Kidney (tissue), 22 donors: ENCODE data around the gene COX5B. TPM values are rescaled to one million over a fixed set of nuclear protein-coding genes. Genes with fewer than 3 reads are reported as not detected.
"Not testable (repeated sequence)": the region's sequence is repeated elsewhere in the genome, so short reads cannot be mapped to it uniquely, and the experiment has no call there.

Experiments used
- DNase-seq, 5 donors: peaks; one replicate each; pipeline ENCODE4 v3.0.0-alpha.2; 2013 to 2020
- FAIRE-seq: peaks from 2 replicates; lab custom pipeline; 2012; peaks lifted over from hg19 to GRCh38; lab: Jason Lieb, UNC
- H3K27ac ChIP-seq, 2 donors: one replicate each; pipeline ENCODE4 v1.7.0; 2013; ENCODE audit warnings: low read depth in 2 of 2, low read length in 2 of 2, inconsistent platforms in 1 of 2
- H3K27me3 ChIP-seq: one replicate; pipeline ENCODE4 v1.7.1; 2013; ENCODE audit warnings: low read length, inconsistent platforms; ENCODE audit not compliant: control insufficient read depth, insufficient read depth
- H3K36me3 ChIP-seq, 3 donors: one replicate each; pipeline versions ENCODE4 v1.7.0 to v1.7.1; 2013; ENCODE audit warnings: low read length in 3 of 3, control low read depth in 1 of 3, inconsistent platforms in 1 of 3; ENCODE audit not compliant: insufficient read depth in 3 of 3, control insufficient read depth in 2 of 3
- H3K4me1 ChIP-seq, 3 donors: one replicate each; pipeline versions ENCODE4 v1.7.0 to v1.7.1; 2013; ENCODE audit warnings: low read length in 3 of 3, inconsistent platforms in 1 of 3, low read depth in 1 of 3; ENCODE audit not compliant: control insufficient read depth in 2 of 3, insufficient read depth in 2 of 3
- H3K4me3 ChIP-seq, 3 donors: one replicate each; pipeline versions ENCODE4 v1.7.0 to v1.8.1; 2013; ENCODE audit warnings: low read length in 3 of 3, control low read depth in 1 of 3, inconsistent platforms in 1 of 3
- H3K9ac ChIP-seq, 3 donors: one replicate each; pipeline versions ENCODE4 v1.7.0 to v1.7.1; 2013; ENCODE audit warnings: low read length in 3 of 3, control low read depth in 1 of 3, inconsistent platforms in 1 of 3
- H3K9me3 ChIP-seq, 3 donors: one replicate each; pipeline versions ENCODE4 v1.7.0 to v1.7.1; 2013; ENCODE audit warnings: low read length in 3 of 3, control low read depth in 1 of 3, inconsistent platforms in 1 of 3; ENCODE audit not compliant: control insufficient read depth in 2 of 3, insufficient read depth in 1 of 3
- intact Hi-C: fragments of 100-400 bp; cut with DNase I; formaldehyde crosslinking; loops from one replicate; pipeline ENCODE4 v1.11.1; 2022
- long read RNA-seq, 10 donors: library from polyadenylated mRNA in 1 of 10; unstranded in 1 of 10; transcript quantifications; one replicate each; pipeline ENCODE4 v2.0.0 and lab custom pipeline, GENCODE V29; 2021 to 2026
- polyA plus RNA-seq: library from polyadenylated mRNA; stranded (reverse); fragments of 350-450 nt; fragmentation: Illumina TruSeq; extraction: RNeasy Lipid Tissue Mini Kit (QIAGEN cat#74804); gene quantifications from one replicate; pipeline ENCODE4 v1.2.3, GENCODE V29; 2014; ENCODE audit warnings: low read depth, low replicate concordance; ENCODE audit not compliant: insufficient read depth
- total RNA-seq: library from RNA; stranded (reverse); fragmentation: NEBNext Ultra II Directional; extraction: Animal tissue kit (Norgen Biotek cat#: 25700); gene quantifications from one replicate; pipeline ENCODE4 v1.2.1, GENCODE V29; 2021
- TF ChIP-seq, protein P1 (sequence below): IDR thresholded peaks from 3 replicates; pipeline ENCODE4 v1.5.1; 2012; ENCODE audit warnings: mild to moderate bottlenecking, moderate library complexity, borderline replicate concordance; ENCODE audit not compliant: insufficient read depth; ENCODE audit errors: extremely low read depth
- donor health status: control.
- donor health status: control.
- donor health status: control.
- donor health status: control.
- donor health status: control.
- donor health status: DM: yes; HTN: yes; CAD: no.
- donor health status: Normal renal cell carcinoma (clear cell type).

The COX5B gene, protein sequence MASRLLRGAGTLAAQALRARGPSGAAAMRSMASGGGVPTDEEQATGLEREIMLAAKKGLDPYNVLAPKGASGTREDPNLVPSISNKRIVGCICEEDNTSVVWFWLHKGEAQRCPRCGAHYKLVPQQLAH
- total RNA-seq (238 TPM), polyA plus RNA-seq (1,246 TPM)
- long read RNA-seq, donor 1, transcript COX5B-201 (4 exons, 712 nt): major isoform, 299 of 322 reads
- long read RNA-seq, donor 1, partial matches to known transcripts: 22 of 322 reads
- long read RNA-seq, donor 1, other reads (novel, unspliced or antisense): 0 of 322 reads
- long read RNA-seq, donor 2, transcript COX5B-201 (4 exons, 712 nt): major isoform, 287 of 313 reads
- long read RNA-seq, donor 2, partial matches to known transcripts: 25 of 313 reads
- long read RNA-seq, donor 2, other reads (novel, unspliced or antisense): 0 of 313 reads
- long read RNA-seq, donor 3, transcript COX5B-201 (4 exons, 712 nt): major isoform, 451 of 507 reads
- long read RNA-seq, donor 3, partial matches to known transcripts: 49 of 507 reads
- long read RNA-seq, donor 3, other reads (novel, unspliced or antisense): 6 of 507 reads
- long read RNA-seq, donor 4, transcript COX5B-201 (4 exons, 712 nt): major isoform, 176 of 176 reads
- long read RNA-seq, donor 4, partial matches to known transcripts: 0 of 176 reads
- long read RNA-seq, donor 4, other reads (novel, unspliced or antisense): 0 of 176 reads
- long read RNA-seq, donor 5, transcript COX5B-201 (4 exons, 712 nt): major isoform, 16 of 16 reads
- long read RNA-seq, donor 5, partial matches to known transcripts: 0 of 16 reads
- long read RNA-seq, donor 5, other reads (novel, unspliced or antisense): 0 of 16 reads
- long read RNA-seq, donor 6, transcript COX5B-201 (4 exons, 712 nt): major isoform, 847 of 929 reads
- long read RNA-seq, donor 6, partial matches to known transcripts: 67 of 929 reads
- long read RNA-seq, donor 6, other reads (novel, unspliced or antisense): 14 of 929 reads
- long read RNA-seq, donor 7, transcript COX5B-201 (4 exons, 712 nt): major isoform, 120 of 125 reads
- long read RNA-seq, donor 7, partial matches to known transcripts: 3 of 125 reads
- long read RNA-seq, donor 7, other reads (novel, unspliced or antisense): 2 of 125 reads
- long read RNA-seq, donor 8, transcript COX5B-201 (4 exons, 712 nt): major isoform, 398 of 439 reads
- long read RNA-seq, donor 8, partial matches to known transcripts: 33 of 439 reads
- long read RNA-seq, donor 8, other reads (novel, unspliced or antisense): 8 of 439 reads
- long read RNA-seq, donor 9, transcript COX5B-201 (4 exons, 712 nt): major isoform, 194 of 201 reads
- long read RNA-seq, donor 9, partial matches to known transcripts: 7 of 201 reads
- long read RNA-seq, donor 9, other reads (novel, unspliced or antisense): 0 of 201 reads
- long read RNA-seq, donor 10, transcript COX5B-201 (4 exons, 712 nt): major isoform, 293 of 355 reads
- long read RNA-seq, donor 10, partial matches to known transcripts: 61 of 355 reads
- long read RNA-seq, donor 10, other reads (novel, unspliced or antisense): 0 of 355 reads

DNA sequence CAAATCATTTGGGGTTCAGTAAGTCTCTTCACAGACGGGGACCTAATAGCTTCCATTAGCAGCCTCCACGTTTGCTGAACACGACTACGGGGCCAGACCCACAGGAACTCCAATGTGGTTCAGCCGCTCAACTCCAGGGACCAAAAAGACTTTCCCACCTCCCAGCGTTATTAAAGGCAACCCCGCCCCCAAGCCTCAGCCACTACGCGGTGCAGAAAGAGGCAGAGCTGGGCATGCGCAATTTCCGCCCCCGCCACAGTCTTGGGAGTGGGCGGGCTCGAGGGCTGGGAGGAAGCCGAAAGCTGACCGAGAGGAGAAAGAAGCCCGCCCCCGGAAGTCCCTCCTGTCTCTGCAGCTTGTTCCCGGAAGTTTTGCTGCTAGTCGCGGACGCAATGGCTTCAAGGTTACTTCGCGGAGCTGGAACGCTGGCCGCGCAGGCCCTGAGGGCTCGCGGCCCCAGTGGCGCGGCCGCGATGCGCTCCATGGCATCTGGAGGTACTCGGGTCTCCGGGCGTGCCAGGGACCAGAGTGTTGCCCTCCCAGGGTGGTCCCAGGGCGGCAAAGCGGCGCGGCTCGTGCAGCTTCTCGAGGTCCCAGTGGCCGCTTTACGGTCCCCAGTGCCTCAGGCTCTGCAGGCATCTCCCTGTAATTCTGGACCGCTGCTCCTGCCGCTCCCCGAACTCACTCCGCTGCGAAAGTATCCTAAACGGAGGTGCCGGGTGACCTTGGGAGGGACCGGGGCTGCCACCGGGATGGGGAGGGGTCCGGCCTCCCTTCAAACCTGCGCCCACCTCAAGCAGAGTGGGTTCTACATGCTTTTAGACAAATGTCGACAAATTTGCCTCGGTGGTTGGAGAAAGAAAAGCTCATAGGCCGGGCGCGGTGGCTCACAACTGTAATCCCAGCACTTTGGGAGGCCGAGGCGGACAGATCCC, at the start of gene COX5B:
TSS of gene COX5B (plus strand) at position 368 of the 935 bp plus-strand sequence. CDS start at position 393, 25 bp downstream.
- TF ChIP-seq, protein P1, sequence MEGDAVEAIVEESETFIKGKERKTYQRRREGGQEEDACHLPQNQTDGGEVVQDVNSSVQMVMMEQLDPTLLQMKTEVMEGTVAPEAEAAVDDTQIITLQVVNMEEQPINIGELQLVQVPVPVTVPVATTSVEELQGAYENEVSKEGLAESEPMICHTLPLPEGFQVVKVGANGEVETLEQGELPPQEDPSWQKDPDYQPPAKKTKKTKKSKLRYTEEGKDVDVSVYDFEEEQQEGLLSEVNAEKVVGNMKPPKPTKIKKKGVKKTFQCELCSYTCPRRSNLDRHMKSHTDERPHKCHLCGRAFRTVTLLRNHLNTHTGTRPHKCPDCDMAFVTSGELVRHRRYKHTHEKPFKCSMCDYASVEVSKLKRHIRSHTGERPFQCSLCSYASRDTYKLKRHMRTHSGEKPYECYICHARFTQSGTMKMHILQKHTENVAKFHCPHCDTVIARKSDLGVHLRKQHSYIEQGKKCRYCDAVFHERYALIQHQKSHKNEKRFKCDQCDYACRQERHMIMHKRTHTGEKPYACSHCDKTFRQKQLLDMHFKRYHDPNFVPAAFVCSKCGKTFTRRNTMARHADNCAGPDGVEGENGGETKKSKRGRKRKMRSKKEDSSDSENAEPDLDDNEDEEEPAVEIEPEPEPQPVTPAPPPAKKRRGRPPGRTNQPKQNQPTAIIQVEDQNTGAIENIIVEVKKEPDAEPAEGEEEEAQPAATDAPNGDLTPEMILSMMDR: no peak
- Histone ChIP-seq H3K9ac (peak within 1 kb of the TSS; percentile 68 to 98 (median 96)), H3K27ac (peak within 1 kb of the TSS; percentile 95), H3K4me3 (peak within 1 kb of the TSS; percentile 82 to 99 (median 89)), H3K27me3 (no peaks in the 10 kb centered on the region), H3K36me3 (peaks cover 9 to 20% (median 16%) of the 10 kb centered on the region in 3 donors), H3K9me3 (no peaks in the 10 kb centered on the region), H3K4me1 (peaks cover 0 to 8% (median 7%) of the 10 kb centered on the region in 3 donors)
- peak; percentile 53 for FAIRE-seq
- intact Hi-C loops: no loop called here
- DNase-seq: peak; percentile 99 to 100 (median 99)

DNA sequence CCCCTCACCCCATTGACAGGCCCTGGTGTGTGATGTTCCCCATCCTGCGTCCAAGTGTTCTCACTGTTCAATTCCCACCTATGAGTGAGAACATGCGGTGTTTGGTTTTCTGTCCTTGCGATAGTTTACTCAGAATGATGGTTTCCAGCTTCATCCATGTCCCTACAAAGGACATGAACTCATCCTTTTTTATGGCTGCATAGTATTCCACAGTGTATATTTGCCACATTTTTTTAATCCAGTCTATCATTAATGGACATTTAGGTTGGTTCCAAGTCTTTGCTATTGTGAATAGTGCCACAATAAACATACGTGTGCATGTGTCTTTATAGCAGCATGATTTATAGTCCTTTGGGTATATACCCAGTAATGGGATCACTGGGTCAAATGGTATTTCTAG, 49.7 kb upstream of the COX5B start:
- intact Hi-C loops: loop anchor here (10.0 kb wide), 1 partner anchor 109 kb away; no protein-coding TSS in a partner anchor
- H3K9ac ChIP-seq, H3K9me3 ChIP-seq, H3K27ac ChIP-seq, FAIRE-seq, DNase-seq, H3K4me1 ChIP-seq, H3K36me3 ChIP-seq, H3K27me3 ChIP-seq, H3K4me3 ChIP-seq: not testable (repeated sequence)

DNA sequence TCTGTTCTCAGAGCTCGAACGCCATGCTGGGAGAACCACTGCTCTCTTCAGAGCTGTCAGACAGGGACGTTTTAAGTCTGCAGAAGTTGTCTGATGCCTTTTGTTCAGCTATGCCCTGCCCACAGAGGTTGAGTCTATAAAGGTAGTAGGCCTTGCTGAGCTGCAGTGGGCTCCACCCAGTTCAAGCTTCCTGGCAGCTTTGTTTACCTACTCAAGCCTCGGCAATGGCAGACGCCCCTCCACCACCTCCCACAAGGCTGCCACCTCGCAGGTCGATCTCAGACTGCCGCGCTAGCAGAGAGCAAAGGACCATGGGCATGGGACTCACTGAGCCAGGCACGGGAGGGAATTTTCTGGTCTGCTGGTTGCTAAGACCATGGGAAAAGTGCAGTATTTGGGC, 44.3 kb upstream of the COX5B start:
- not testable (repeated sequence) for FAIRE-seq

DNA sequence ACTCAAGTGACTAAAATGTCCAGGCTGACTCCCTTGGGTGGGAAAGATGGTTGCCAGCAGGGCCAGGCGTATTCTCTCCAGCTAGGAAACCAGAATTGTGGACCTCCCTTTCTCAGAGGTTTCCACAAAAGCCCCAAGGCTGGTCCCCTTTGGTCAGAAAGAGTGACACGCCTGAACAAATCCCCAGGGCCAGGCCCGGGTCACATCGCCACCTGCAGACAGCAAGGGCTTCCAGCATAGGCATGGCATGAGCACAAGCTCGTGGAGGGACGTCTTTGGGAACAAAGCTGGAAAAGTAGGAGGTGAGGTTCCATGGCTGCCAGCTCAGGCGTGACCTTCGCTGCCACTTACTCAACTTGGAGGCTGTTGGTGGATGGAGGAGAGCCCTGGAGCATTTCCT, 40.8 kb upstream of the COX5B start:
- H3K27ac ChIP-seq, H3K4me3 ChIP-seq, H3K36me3 ChIP-seq, intact Hi-C loops, FAIRE-seq, DNase-seq, H3K4me1 ChIP-seq, H3K9ac ChIP-seq, H3K27me3 ChIP-seq, H3K9me3 ChIP-seq: not testable (repeated sequence)

More for the DNA sequence above, 44.3 kb upstream of the COX5B start:
- DNase-seq, H3K36me3 ChIP-seq, intact Hi-C loops, H3K4me3 ChIP-seq, H3K9ac ChIP-seq, H3K27me3 ChIP-seq, H3K27ac ChIP-seq, H3K9me3 ChIP-seq, H3K4me1 ChIP-seq: not testable (repeated sequence)

DNA sequence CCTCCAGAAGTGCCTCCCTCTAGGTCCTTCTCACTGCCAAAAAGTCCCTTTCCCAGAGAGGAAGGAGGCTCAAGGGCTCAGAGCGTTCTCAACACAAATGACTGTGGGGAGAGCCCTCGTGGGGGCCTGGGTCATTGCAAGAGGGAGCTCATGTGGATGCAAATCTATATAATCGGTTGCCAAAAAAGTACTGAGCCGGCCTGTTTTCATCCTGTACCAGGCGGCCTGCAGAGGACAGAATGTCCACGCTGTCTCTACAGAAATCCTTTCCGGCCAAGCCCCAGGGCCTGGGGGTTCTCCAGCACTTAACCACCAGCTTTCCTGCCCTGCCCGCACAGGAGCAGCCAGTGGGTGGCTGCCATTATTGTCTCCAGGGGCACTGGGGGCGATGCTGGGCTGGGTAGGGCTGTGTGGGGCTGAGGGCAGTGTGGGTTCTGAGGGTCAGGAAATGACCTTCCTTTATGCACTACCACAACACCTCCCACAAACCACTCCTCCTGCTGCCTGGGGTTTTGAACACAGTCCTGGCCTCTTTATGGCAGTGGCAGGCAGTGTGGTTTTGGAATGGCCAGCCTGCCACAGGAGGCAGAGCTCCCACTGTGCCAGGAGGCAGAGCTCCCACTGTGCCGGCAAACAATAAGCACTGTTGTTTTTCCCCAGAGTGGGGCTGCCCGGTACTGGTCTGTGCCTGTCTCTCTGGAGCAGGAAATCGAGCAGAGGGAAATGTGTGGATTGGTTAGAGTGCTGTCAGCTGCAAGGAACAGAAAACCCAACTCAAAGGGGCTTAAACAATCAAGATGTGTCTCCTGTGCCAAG, 40.1 kb upstream of the COX5B start:
- H3K36me3 ChIP-seq, H3K27ac ChIP-seq, H3K4me1 ChIP-seq, H3K4me3 ChIP-seq, intact Hi-C loops, FAIRE-seq, H3K9ac ChIP-seq, H3K9me3 ChIP-seq, H3K27me3 ChIP-seq, DNase-seq: not testable (repeated sequence)
